NCI-H510A (cell line): Measurements from ENCODE around the gene MSH3.

ENCODE experiments used
- DNase-seq: peaks from one replicate; lab custom pipeline; 2025; lab: John Stamatoyannopoulos, UW

MSH3 gene

GRCh38 chr5:80905405-80905804 lies 251.0 kb downstream of the MSH3 start:
- DNase-seq = no peak

GRCh38 chr5:80912479-80912878 lies 258.0 kb downstream of the MSH3 start:
- DNase-seq = no peak

- DNase-seq = no peak
Observed at GRCh38 chr5:80915716-80916115, 261.3 kb downstream of the MSH3 start.

GRCh38 chr5:80916676-80917075 lies 262.2 kb downstream of the MSH3 start:
- DNase-seq = no peak

- DNase-seq = no peak
Observed at GRCh38 chr5:80917631-80918030, 263.2 kb downstream of the MSH3 start.

- DNase-seq = no peak
Observed at GRCh38 chr5:80919678-80920196, 265.3 kb downstream of the MSH3 start.

GRCh38 chr5:80920333-80920732 lies 265.9 kb downstream of the MSH3 start:
- no peak for DNase-seq

GRCh38 chr5:80921026-80921425 lies 266.6 kb downstream of the MSH3 start:
- no peak for DNase-seq

GRCh38 chr5:80925931-80926330 lies 271.5 kb downstream of the MSH3 start:
- no peak for DNase-seq
